AG08396 (cell line): ENCODE results near the gene PYGO1.

Experiments used
- DNase-seq: peaks from one replicate; pipeline ENCODE4 v3.0.0; 2012; ENCODE audit warnings: low spot score, mixed read lengths

The PYGO1 gene

GRCh38 chr15:55564347-55565145 lies 23.6 kb downstream of the PYGO1 start:
- no peak for DNase-seq

GRCh38 chr15:55562601-55563000 lies 25.5 kb downstream of the PYGO1 start:
- DNase-seq, result no peak

GRCh38 chr15:55555089-55555488 lies 33.1 kb downstream of the PYGO1 start:
- no peak for DNase-seq

DNA sequence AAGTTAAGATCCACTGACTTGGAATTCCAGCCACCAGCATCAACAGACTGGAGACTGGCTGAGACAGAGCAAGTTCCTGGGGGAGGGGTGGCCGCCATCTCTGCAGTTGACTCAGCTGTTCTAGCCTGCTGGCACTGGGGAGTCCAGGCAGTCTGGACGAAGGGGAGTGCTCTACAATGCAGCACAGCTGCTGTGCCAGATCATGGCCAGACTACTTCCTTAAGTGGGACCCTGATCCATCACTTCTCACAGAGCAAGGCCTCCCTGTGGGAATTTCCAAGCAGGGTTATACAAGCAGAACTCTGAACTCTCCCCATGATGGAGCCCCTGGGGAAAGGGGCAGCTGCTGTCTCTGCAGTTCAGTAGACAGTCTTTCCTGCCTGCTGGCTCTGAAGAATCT lies 35.2 kb downstream of the PYGO1 start:
- peak; percentile 52 for DNase-seq

GRCh38 chr15:55552451-55552850 lies 35.7 kb downstream of the PYGO1 start:
- no peak for DNase-seq

DNA sequence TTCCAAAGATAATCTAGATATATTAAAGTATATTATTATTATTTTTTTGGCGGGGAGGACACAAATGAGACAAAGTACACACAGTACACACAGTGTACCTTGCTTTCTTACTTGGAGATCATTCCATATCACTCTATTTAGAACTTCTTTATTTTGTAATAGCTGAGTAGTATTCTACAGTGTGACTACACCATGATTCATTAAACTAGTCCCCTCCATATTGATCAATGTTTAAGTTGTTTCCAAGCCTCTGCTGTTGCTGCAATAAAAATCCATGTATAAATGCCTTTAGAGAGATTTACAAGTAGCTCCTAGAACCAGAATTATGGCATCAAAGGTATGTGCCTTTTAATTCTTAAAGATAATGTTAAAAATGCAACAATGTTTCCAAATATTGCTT lies 38.8 kb downstream of the PYGO1 start:
- no peak for DNase-seq

DNA sequence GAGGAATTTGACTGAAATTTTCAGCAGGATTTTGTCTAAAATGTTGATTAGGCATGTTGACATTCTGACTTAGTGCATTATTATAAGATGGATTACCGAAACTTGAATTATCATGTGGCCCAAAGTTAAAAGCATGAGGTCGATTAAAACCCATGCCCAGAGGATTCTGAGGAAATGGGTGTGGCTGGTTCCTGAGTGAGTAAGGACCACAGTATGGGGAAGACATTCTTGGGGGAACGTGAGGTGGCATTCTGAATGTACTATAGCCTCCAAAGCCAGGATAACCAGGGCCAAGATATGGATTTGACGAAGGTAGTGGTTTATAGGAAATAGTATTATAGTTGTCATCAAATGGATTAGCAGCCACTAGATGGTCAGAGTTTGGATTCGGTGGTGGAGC lies 41.4 kb downstream of the PYGO1 start:
- DNase-seq, result no peak

DNA sequence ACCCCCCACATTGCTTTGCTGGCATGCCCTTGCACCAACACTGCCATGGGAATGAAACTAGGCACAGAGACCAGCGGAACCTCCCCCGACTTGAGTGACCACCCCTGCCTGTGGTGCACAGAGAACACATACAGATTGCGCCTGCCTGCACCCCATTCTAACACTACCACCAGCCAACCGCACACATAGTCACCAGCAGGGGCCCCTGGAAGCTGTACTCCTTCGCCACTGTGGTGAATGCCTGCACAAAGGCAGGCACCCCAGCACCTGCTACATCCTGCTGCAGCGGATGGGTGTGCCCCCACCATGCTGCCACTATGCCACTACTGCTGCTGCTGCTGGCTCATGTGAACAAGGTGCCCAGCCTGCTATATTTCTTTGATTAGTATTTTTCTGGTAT lies 52.7 kb downstream of the PYGO1 start:
- DNase-seq, result no peak

- DNase-seq, result no peak
These were observed 55.2 kb downstream of the PYGO1 start for GRCh38 chr15:55532944-55533343.

GRCh38 chr15:55530861-55531313 lies 57.3 kb downstream of the PYGO1 start:
- DNase-seq, result peak; percentile 32

- DNase-seq, result no peak
These were observed 59.3 kb downstream of the PYGO1 start for GRCh38 chr15:55528812-55529211.

DNA sequence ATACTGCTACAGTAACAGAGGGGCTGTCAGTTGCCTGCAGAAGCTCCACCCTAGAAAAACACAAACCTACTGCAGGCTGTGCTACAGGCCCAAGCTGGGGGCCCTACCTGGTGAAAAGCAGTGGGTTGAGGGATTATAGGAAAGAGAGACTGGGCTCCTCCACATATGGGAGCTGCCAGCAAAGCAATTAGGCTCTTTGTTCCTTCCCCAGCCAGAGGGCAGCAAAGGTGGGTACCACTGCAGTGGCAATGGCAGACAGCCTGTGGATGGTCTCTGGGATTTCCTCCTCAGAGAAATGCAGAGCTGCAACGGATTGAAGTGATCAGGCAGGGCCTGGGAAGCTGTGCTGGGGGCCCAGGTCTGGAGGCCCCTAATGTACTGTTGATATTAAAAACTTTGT lies 61.0 kb downstream of the PYGO1 start:
- no peak for DNase-seq

GRCh38 chr15:55526559-55527036 lies 61.5 kb downstream of the PYGO1 start:
- peak; percentile 69 for DNase-seq

DNA sequence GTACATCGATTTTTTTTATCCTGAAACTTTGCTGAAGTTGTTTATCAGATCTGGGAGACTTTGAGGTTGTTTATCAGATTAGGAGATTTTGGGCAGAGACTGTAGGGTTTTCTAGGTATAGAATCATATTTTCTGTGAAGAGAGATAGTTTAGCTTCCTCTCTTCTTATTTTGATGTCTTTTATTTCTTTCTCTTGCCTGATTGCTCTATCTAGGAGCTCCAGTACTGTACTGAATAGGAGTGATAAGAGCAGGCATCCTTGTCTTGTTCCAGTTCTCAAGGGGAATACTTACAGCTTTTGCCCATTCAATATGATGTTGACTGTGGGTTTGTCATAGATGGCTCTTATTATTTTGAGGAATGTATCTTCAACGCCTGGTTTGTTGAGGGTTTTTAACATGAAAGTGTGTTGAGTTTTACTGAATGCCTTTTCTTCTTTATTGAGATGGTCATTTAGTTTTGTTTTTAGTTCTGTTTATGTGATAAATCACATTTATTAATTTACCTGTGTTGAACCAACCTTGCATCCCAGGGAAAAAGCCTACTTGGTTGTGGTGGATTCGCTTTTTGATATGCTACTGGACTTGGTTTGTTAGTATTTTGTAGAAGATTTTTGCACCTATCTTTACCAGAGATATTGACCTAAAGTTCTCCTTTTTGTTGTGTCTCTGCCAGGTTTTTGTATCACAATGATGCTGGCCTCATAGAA lies 65.2 kb downstream of the PYGO1 start:
- DNase-seq, result no peak

DNA sequence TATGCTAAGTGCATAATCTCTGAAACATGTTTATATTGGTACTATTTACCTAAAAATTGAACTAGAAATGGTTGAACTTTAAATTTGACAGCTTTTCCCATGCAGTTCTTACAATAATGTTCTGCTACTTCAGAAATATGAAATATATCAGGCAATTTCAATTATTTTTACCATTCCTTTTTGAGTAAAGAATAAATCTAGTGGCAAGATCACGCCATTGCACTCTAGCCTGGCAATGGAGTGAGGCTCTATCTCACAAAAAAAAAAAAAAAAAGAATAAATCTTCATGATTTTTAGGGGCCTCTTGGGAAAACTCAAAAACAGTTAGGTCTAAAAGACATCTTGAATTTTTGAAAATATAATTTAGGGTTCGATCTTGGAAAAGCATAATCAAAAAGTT lies 69.5 kb downstream of the PYGO1 start:
- no peak for DNase-seq

DNA sequence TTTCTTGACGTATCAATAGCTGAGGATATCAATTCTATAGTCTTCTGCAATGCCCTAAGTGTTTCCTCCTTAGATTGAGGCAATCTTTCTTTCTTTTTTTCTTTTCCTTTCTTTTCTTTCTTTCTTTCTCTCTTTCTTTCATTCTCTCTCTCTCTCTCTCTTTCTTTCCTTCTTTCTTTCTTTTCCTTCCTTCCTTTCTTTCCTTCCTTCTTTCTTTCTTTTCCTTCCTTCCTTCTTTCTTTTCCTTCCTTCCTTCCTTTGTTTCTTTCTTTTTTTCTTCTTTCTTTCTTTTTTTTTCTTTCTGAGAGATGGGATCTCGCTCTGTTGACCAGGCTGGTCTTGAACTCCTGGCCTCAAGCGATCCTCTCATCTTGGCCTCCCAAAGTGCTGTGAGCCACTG lies 70.1 kb downstream of the PYGO1 start:
- no peak for DNase-seq

DNA sequence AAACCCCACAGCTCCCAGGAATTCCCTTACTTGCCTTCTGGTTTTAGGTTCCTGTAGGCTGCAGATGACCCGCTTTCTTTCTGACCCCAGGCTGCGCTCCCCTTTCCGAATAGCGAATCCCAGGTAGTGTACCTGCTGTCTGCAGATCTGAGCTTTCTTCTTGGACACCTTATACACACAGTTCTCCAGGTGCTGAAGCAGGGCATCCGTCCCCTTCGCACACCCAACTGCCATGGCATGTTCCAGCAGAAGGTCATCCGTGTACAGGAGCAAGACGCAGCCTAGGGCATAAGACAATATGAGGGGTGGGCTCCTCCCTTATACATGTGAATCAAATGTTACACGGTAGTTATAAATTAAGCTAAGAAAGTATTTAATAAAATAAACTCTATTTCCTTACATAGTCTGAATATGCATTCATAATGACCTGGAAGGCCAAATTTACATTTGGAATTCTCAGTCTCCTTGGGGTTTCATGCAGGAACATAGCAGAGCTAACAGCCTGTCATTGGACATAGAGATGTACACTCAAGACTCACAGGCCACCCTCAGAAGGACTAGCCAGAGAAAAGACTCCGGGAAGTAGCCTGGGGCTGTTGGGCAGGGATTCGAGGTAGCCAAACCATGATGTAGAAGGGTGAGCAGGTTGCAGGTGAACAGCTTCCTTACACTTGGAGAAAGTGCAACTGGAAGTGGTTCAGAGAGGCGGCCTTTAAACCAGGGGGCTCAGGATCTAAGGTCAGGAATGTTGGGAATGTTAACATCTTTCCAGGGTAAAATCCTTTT lies 72.0 kb downstream of the PYGO1 start:
- DNase-seq, result no peak

DNA sequence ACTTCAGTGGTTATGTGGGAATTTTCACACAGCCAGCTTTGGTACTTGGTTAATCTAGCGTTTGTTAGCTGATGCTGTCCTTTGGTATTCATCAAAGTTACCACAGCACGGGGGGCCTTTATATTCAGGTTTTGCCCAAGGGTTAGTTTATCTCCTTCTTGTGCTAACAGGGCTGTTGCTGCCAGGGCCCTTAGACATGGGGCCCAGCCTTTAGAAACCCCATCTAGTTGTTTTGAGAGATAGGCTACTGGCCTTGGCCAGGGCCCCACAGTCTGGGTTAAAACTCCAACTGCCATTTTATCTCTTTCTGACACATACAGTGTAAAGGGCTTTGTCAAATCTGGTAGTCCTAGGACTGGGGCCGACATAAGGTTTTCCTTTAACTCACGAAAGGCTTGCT lies 72.7 kb downstream of the PYGO1 start:
- no peak for DNase-seq

- no peak for DNase-seq
These were observed 73.7 kb downstream of the PYGO1 start for GRCh38 chr15:55514414-55514850.

GRCh38 chr15:55513621-55514413 lies 74.3 kb downstream of the PYGO1 start:
- DNase-seq, result peak; percentile 21

- DNase-seq, result no peak
These were observed 75.0 kb downstream of the PYGO1 start for GRCh38 chr15:55513152-55513551.

DNA sequence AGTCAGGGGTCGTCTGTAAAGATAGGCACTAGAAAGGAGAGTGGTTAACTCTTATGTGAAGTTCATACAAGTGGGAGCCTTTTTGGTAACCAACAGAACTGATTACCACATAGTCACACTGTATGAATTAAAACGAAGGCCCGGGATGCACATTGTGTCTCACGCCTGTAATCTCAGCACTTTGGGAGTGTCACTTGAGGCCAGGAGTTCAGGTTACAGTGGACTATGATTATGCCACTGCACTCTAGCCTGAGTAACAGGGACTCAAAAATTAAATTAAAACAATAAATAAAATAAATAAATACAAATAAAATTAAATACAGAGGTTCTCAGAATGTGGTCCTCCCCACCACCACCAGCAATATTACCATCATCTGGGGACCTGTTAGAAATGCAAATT lies 80.6 kb downstream of the PYGO1 start:
- no peak for DNase-seq
